Measurements from ENCODE around the gene NKX1-2.

DNA sequence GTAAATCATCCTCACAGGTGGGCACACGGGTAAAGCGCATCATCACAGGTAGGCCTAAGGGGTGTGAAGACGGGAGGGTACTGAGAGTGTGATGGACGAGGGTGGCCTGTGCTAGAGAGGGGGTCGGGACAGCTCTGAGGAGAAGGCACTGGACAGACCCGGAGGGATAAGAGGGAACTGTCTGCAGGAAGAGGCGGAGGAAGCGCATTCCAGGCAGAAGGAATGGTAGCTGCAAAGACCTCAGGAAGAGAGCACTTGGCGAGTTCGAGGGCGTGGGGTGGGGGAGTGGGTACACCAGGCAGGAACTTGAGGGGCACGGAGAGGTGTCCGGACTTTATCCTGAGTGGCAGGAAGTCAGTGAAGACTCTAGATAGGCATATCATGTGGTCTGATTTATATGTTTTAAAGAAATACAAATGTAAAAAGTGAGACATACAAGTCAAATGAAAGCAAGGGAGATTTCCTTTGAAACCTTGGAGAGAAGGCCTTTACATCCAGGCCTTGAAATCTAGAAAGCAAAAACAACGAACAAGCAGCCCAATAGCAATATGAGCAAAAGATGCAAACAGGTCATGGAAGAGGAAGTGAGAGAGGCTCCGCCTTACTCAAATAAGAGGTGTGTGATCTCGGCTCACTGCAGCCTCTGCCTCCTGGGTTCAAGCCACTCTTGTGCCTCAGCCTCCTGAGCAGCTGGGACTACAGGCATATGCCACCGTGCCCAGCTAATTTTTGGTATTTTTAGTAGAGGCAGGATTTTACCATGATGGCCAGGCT is 15.4 kb upstream of the NKX1-2 start:
- no peak for TF ChIP-seq POLR2A (IDR thresholded peaks at IDR 0.05; ENCODE audit: extremely low read depth, insufficient read length)
- TF ChIP-seq, protein P1, sequence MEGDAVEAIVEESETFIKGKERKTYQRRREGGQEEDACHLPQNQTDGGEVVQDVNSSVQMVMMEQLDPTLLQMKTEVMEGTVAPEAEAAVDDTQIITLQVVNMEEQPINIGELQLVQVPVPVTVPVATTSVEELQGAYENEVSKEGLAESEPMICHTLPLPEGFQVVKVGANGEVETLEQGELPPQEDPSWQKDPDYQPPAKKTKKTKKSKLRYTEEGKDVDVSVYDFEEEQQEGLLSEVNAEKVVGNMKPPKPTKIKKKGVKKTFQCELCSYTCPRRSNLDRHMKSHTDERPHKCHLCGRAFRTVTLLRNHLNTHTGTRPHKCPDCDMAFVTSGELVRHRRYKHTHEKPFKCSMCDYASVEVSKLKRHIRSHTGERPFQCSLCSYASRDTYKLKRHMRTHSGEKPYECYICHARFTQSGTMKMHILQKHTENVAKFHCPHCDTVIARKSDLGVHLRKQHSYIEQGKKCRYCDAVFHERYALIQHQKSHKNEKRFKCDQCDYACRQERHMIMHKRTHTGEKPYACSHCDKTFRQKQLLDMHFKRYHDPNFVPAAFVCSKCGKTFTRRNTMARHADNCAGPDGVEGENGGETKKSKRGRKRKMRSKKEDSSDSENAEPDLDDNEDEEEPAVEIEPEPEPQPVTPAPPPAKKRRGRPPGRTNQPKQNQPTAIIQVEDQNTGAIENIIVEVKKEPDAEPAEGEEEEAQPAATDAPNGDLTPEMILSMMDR (IDR thresholded peaks at IDR 0.05; ENCODE audit: low read depth, low read length) = no peak
